ENCODE data around the gene KLHL22.

- TF ChIP-seq POLR2AphosphoS5 (IDR thresholded peaks at IDR 0.05; ENCODE audit: low read depth, low read length) (no peak), TCF7L2 (IDR thresholded peaks at IDR 0.05; ENCODE audit: low read depth, low read length) (no peak), SIN3A (IDR thresholded peaks at IDR 0.05; ENCODE audit: borderline replicate concordance, insufficient read depth, low read depth, low read length) (no peak)
- TF ChIP-seq, protein P1, sequence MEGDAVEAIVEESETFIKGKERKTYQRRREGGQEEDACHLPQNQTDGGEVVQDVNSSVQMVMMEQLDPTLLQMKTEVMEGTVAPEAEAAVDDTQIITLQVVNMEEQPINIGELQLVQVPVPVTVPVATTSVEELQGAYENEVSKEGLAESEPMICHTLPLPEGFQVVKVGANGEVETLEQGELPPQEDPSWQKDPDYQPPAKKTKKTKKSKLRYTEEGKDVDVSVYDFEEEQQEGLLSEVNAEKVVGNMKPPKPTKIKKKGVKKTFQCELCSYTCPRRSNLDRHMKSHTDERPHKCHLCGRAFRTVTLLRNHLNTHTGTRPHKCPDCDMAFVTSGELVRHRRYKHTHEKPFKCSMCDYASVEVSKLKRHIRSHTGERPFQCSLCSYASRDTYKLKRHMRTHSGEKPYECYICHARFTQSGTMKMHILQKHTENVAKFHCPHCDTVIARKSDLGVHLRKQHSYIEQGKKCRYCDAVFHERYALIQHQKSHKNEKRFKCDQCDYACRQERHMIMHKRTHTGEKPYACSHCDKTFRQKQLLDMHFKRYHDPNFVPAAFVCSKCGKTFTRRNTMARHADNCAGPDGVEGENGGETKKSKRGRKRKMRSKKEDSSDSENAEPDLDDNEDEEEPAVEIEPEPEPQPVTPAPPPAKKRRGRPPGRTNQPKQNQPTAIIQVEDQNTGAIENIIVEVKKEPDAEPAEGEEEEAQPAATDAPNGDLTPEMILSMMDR (IDR thresholded peaks at IDR 0.05) = no peak
- TF ChIP-seq, protein P2, sequence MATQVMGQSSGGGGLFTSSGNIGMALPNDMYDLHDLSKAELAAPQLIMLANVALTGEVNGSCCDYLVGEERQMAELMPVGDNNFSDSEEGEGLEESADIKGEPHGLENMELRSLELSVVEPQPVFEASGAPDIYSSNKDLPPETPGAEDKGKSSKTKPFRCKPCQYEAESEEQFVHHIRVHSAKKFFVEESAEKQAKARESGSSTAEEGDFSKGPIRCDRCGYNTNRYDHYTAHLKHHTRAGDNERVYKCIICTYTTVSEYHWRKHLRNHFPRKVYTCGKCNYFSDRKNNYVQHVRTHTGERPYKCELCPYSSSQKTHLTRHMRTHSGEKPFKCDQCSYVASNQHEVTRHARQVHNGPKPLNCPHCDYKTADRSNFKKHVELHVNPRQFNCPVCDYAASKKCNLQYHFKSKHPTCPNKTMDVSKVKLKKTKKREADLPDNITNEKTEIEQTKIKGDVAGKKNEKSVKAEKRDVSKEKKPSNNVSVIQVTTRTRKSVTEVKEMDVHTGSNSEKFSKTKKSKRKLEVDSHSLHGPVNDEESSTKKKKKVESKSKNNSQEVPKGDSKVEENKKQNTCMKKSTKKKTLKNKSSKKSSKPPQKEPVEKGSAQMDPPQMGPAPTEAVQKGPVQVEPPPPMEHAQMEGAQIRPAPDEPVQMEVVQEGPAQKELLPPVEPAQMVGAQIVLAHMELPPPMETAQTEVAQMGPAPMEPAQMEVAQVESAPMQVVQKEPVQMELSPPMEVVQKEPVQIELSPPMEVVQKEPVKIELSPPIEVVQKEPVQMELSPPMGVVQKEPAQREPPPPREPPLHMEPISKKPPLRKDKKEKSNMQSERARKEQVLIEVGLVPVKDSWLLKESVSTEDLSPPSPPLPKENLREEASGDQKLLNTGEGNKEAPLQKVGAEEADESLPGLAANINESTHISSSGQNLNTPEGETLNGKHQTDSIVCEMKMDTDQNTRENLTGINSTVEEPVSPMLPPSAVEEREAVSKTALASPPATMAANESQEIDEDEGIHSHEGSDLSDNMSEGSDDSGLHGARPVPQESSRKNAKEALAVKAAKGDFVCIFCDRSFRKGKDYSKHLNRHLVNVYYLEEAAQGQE (IDR thresholded peaks at IDR 0.05; ENCODE audit: insufficient read depth in 1 of 2, low read depth in 2 of 2, low read length in 1 of 2) = no peak
Measured at GRCh38 chr22:20428496-20429253, 66.9 kb downstream of the KLHL22 start.

Data from Panc1 (cell line).